HEK293T (cell line): ENCODE data around the gene ETV6.

Source experiments
- BHLHE40 ChIP-seq: fragments of 450-650 bp; IDR thresholded peaks from 2 replicates; pipeline ENCODE4 v1.6.1; 2016; ENCODE audit warnings: mild to moderate bottlenecking, moderate library complexity, borderline replicate concordance
- CTBP1 ChIP-seq: fragments of 450-650 bp; IDR thresholded peaks from 2 replicates; pipeline ENCODE4 v1.6.1; 2016; ENCODE audit warnings: borderline replicate concordance
- HDGF ChIP-seq: fragments of 450-650 bp; IDR thresholded peaks from 2 replicates; pipeline ENCODE4 v1.6.1; 2017; ENCODE audit warnings: antibody characterized with exemption, borderline replicate concordance
- L3MBTL2 ChIP-seq: fragments of 450-650 bp; conservative IDR thresholded peaks from 2 replicates; pipeline ENCODE4 v1.6.1; 2016; ENCODE audit warnings: mild to moderate bottlenecking
- LEF1 ChIP-seq: fragments of 450-650 bp; IDR thresholded peaks from 2 replicates; pipeline ENCODE4 v1.6.1; 2017; ENCODE audit warnings: mild to moderate bottlenecking, borderline replicate concordance
- TF ChIP-seq, protein P1 (sequence below): fragments of 450-650 bp; IDR thresholded peaks from 2 replicates; pipeline ENCODE4 v1.6.1; 2016

DNA sequence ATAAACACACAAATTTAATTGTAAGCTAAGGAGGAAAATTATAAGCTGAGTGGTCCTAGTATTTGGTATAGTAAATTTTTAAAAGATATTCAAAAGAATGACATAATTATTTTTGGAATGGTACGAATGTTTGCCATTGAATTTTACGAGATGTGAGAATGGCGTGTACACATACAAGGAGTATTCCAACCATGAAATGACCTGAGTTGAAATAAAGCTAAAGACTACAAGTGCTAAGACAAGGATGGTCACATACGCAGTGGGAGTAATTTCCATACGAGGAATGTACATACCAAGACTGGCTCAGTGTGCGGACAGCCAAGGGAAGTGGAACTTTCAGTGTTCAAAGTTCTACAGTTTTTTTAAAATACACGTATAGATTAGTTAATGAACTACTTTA is 21.1 kb upstream of the ETV6 start:
- TF ChIP-seq LEF1 (no peak), HDGF (no peak), L3MBTL2 (no peak), BHLHE40 (no peak), CTBP1 (no peak)
- TF ChIP-seq, protein P1, sequence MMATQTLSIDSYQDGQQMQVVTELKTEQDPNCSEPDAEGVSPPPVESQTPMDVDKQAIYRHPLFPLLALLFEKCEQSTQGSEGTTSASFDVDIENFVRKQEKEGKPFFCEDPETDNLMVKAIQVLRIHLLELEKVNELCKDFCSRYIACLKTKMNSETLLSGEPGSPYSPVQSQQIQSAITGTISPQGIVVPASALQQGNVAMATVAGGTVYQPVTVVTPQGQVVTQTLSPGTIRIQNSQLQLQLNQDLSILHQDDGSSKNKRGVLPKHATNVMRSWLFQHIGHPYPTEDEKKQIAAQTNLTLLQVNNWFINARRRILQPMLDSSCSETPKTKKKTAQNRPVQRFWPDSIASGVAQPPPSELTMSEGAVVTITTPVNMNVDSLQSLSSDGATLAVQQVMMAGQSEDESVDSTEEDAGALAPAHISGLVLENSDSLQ = no peak
